HepG2 (cell line): ENCODE measurements around the gene PSMD5. TPM values are rescaled to one million over a fixed set of nuclear protein-coding genes. Genes with fewer than 3 reads are reported as not detected.
A peak's percentile ranks its signal among the peaks of the same experiment; 100 is the strongest.

ENCODE experiments used
- CBX5 ChIP-seq: sonication (generic); formaldehyde crosslinking; IDR thresholded peaks from 2 replicates; pipeline ENCODE4 v1.4.0; 2020; ENCODE audit warnings: missing genetic modification reagents, borderline replicate concordance
- DRAP1 ChIP-seq: IDR thresholded peaks from 2 replicates; pipeline ENCODE4 v1.6.1; 2016; ENCODE audit warnings: missing genetic modification reagents, missing compliant biosample characterization
- FIP1L1 ChIP-seq: fragments of 200-400 bp; formaldehyde crosslinking; IDR thresholded peaks from 2 replicates; pipeline ENCODE4 v1.6.1; 2018; ENCODE audit warnings: low read depth, mild to moderate bottlenecking, low read length, moderate library complexity, borderline replicate concordance; ENCODE audit not compliant: insufficient read depth
- FOXK2 ChIP-seq: fragments of 450-650 bp; IDR thresholded peaks from 2 replicates; pipeline ENCODE4 v1.6.1; 2016
- GPN1 ChIP-seq: sonication (generic); formaldehyde crosslinking; IDR thresholded peaks from 2 replicates; pipeline ENCODE4 v1.5.1; 2020; ENCODE audit warnings: missing genetic modification reagents, borderline replicate concordance
- HDAC1 ChIP-seq: sonication (generic); formaldehyde crosslinking; IDR thresholded peaks from 2 replicates; pipeline ENCODE4 v1.5.1; 2020; ENCODE audit warnings: mild to moderate bottlenecking, missing genetic modification reagents
- KDM6A ChIP-seq: IDR thresholded peaks from 2 replicates; pipeline ENCODE4 v1.6.1; 2016; ENCODE audit warnings: low read depth
- KLF15 ChIP-seq: sonication (generic); formaldehyde crosslinking; IDR thresholded peaks from 2 replicates; pipeline ENCODE4 v1.8.1; 2023; ENCODE audit warnings: borderline replicate concordance, mild to moderate bottlenecking, inconsistent platforms, missing genetic modification reagents, mixed read lengths
- MTF2 ChIP-seq: sonication (generic); formaldehyde crosslinking; IDR thresholded peaks from 2 replicates; pipeline ENCODE4 v1.5.0; 2020; ENCODE audit warnings: missing genetic modification reagents, borderline replicate concordance
- MXD4 ChIP-seq: IDR thresholded peaks from 2 replicates; pipeline ENCODE4 v1.6.1; 2016; ENCODE audit warnings: mild to moderate bottlenecking, missing biosample characterization, missing genetic modification reagents
- NPAS2 ChIP-seq: sonication (generic); formaldehyde crosslinking; IDR thresholded peaks from 2 replicates; pipeline ENCODE4 v1.8.0; 2022; ENCODE audit warnings: mild to moderate bottlenecking, missing genetic modification reagents, borderline replicate concordance
- SIX1 ChIP-seq: sonication (generic); formaldehyde crosslinking; IDR thresholded peaks from 2 replicates; pipeline ENCODE4 v1.4.0; 2020; ENCODE audit warnings: missing genetic modification reagents, borderline replicate concordance
- SP4 ChIP-seq: sonication (generic); formaldehyde crosslinking; IDR thresholded peaks from 2 replicates; pipeline ENCODE4 v1.8.1; 2023; ENCODE audit warnings: mild to moderate bottlenecking, missing genetic modification reagents
- SRSF4 ChIP-seq: fragments of 200-400 bp; formaldehyde crosslinking; IDR thresholded peaks from one replicate; pipeline ENCODE4 v1.6.1; 2018; ENCODE audit warnings: mild to moderate bottlenecking, low read depth, low read length, moderate library complexity; ENCODE audit not compliant: poor library complexity, severe bottlenecking
- SSRP1 ChIP-seq: IDR thresholded peaks from 2 replicates; pipeline ENCODE4 v1.6.1; 2016; ENCODE audit warnings: control low read depth
- TEAD2 ChIP-seq: sonication (generic); formaldehyde crosslinking; IDR thresholded peaks from 2 replicates; pipeline ENCODE4 v1.9.0; 2021; ENCODE audit warnings: missing genetic modification reagents
- THAP7 ChIP-seq: sonication (generic); formaldehyde crosslinking; IDR thresholded peaks from 2 replicates; pipeline ENCODE4 v1.8.1; 2023; ENCODE audit warnings: mild to moderate bottlenecking, missing genetic modification reagents
- TOE1 ChIP-seq: sonication (generic); formaldehyde crosslinking; IDR thresholded peaks from 2 replicates; pipeline ENCODE4 v1.4.0; 2020; ENCODE audit warnings: mild to moderate bottlenecking, missing genetic modification reagents
- ZFAT ChIP-seq: sonication (generic); formaldehyde crosslinking; conservative IDR thresholded peaks from 2 replicates; pipeline ENCODE4 v1.8.1; 2023; ENCODE audit warnings: missing genetic modification reagents, inconsistent platforms
- ZFP41 ChIP-seq: sonication (generic); formaldehyde crosslinking; IDR thresholded peaks from 2 replicates; pipeline ENCODE4 v1.4.0; 2020; ENCODE audit warnings: mild to moderate bottlenecking, missing genetic modification reagents, borderline replicate concordance
- ZNF333 ChIP-seq: sonication (generic); formaldehyde crosslinking; IDR thresholded peaks from 2 replicates; pipeline ENCODE4 v1.4.0; 2020; ENCODE audit warnings: mild to moderate bottlenecking, missing genetic modification reagents, borderline replicate concordance
- ZNF468 ChIP-seq: sonication (generic); formaldehyde crosslinking; IDR thresholded peaks from 2 replicates; pipeline ENCODE4 v1.8.0; 2022; ENCODE audit warnings: mild to moderate bottlenecking, moderate library complexity, missing genetic modification reagents
- ZNF503 ChIP-seq: sonication (generic); formaldehyde crosslinking; IDR thresholded peaks from 2 replicates; pipeline ENCODE4 v1.4.0; 2020; ENCODE audit warnings: missing genetic modification reagents
- ZNF576 ChIP-seq: sonication (generic); formaldehyde crosslinking; IDR thresholded peaks from 2 replicates; pipeline ENCODE4 v1.4.0; 2020; ENCODE audit warnings: mild to moderate bottlenecking, missing genetic modification reagents
- ZNF629 ChIP-seq: sonication (generic); formaldehyde crosslinking; conservative IDR thresholded peaks from 2 replicates; pipeline ENCODE4 v1.5.0; 2020; ENCODE audit warnings: missing genetic modification reagents
- ZNF749 ChIP-seq: sonication (generic); formaldehyde crosslinking; IDR thresholded peaks from 2 replicates; pipeline ENCODE4 v1.8.0; 2022; ENCODE audit warnings: mild to moderate bottlenecking, missing genetic modification reagents, moderate library complexity, borderline replicate concordance
- ZNF775 ChIP-seq: sonication (generic); formaldehyde crosslinking; IDR thresholded peaks from 2 replicates; pipeline ENCODE4 v1.4.0; 2020; ENCODE audit warnings: missing genetic modification reagents, mild to moderate bottlenecking, moderate library complexity, borderline replicate concordance
- ZSCAN30 ChIP-seq: sonication (generic); formaldehyde crosslinking; IDR thresholded peaks from 2 replicates; pipeline ENCODE4 v1.5.0; 2020; ENCODE audit warnings: mild to moderate bottlenecking, missing genetic modification reagents
- polyA plus RNA-seq, 8 experiments: library from polyadenylated mRNA; depleted of rRNA in 3 of 8; stranded (reverse) in 7 of 8; unstranded in 1 of 8; fragments of >200 nt; fragmentation: Illumina TruSeq in 4 of 8; extraction: Trizol in 4 of 8; gene quantifications; 2 replicates each; pipeline versions ENCODE4 v1.2.1 to v1.2.3, GENCODE V29; 2011 to 2016; ENCODE audit warnings: low read depth in 4 of 8, missing spikeins in 1 of 8, mixed read lengths in 1 of 8; ENCODE audit not compliant: insufficient read depth in 1 of 8
- total RNA-seq, 5 experiments: library from RNA; depleted of rRNA; stranded (reverse); fragments of >200 nt; fragmentation: Illumina TruSeq; extraction: Trizol; gene quantifications; 2 replicates each; pipeline ENCODE4 v1.2.3, GENCODE V29; 2016; ENCODE audit warnings: low read depth in 1 of 5

PSMD5 gene
- total and polyA plus RNA-seq, 2 of the 13 experiments (the other 11 are each of a cell fraction or from before 2014, with no cell fraction given), result 12.7 to 18.1 TPM

- TF ChIP-seq ZNF629 (peak; percentile 54), ZNF503 (CRISPR knock-in tag) (peak; percentile 80; the same call in 1 of the 2 replicates), ZFP41 (CRISPR knock-in tag) (no peak; the same call in 1 of the 2 replicates), MXD4 (CRISPR knock-in tag) (peak; percentile 92), ZNF333 (CRISPR knock-in tag) (peak; percentile 70; the same call in 1 of the 2 replicates), THAP7 (CRISPR knock-in tag) (peak; percentile 86), ZNF775 (CRISPR knock-in tag) (no peak), SIX1 (CRISPR knock-in tag) (no peak), SRSF4 (no peak), SP4 (peak; percentile 86), KDM6A (CRISPR knock-in tag) (no peak), TEAD2 (CRISPR knock-in tag) (no peak), FIP1L1 (no peak), NPAS2 (CRISPR knock-in tag) (no peak), FOXK2 (no peak), TOE1 (CRISPR knock-in tag) (no peak), ZNF749 (CRISPR knock-in tag) (peak; percentile 86; the same call in 1 of the 2 replicates), ZNF468 (CRISPR knock-in tag) (peak; percentile 84; the same call in 1 of the 2 replicates), SSRP1 (CRISPR knock-in tag) (no peak), ZSCAN30 (CRISPR knock-in tag) (no peak), HDAC1 (CRISPR knock-in tag) (peak; percentile 97), DRAP1 (CRISPR knock-in tag) (peak; percentile 85), CBX5 (peak; percentile 92; the same call in 1 of the 2 replicates), MTF2 (CRISPR knock-in tag) (0 out of 2 replicates have a peak, but pooled peaks have one; percentile 14), KLF15 (CRISPR knock-in tag) (peak; percentile 67; the same call in 1 of the 2 replicates), GPN1 (CRISPR knock-in tag) (no peak), ZNF576 (no peak), ZFAT (CRISPR knock-in tag) (no peak)
These were observed 49.6 kb downstream of the PSMD5 start, which contains the start of gene FBXW2 (continued) for GRCh38 chr9:120792898-120793765.
